Caco-2 (cell line): ENCODE results near the gene SLC22A23. TPM values are rescaled to one million over a fixed set of nuclear protein-coding genes. Genes with fewer than 3 reads are reported as not detected.

Source experiments
- BruUV-seq: library from RNA; stranded (reverse); fragments of 400-500 nt; replicated peaks from 2 replicates; lab custom pipeline; 2021; lab: Mats Ljungman, UMichigan
- CTCF ChIA-PET: fragments of 300-600 bp; sonication (Branson Sonifier 250); formaldehyde crosslinking; loops from one replicate; lab custom pipeline; 2022; ENCODE audit warnings: antibody characterized with exemption; lab: Charles Lee
- POLR2A ChIA-PET: fragments of 300-600 bp; sonication (Branson Sonifier 250); formaldehyde crosslinking; loops from one replicate; lab custom pipeline; 2022; ENCODE audit warnings: antibody characterized with exemption; lab: Charles Lee
- DNase-seq, 2 experiments: peaks; one replicate each; pipeline versions ENCODE4 v3.0.0 to v3.0.0-alpha.2; 2020 to 2022
- H3K27me3 ChIP-seq: replicated peaks from 2 replicates; pipeline ENCODE4 v1.6.0; 2011; ENCODE audit warnings: low read length; ENCODE audit not compliant: control insufficient read depth, insufficient read depth
- H3K36me3 ChIP-seq: 2 replicates; pipeline ENCODE4 v1.5.1; 2011; ENCODE audit warnings: low read length; ENCODE audit not compliant: control insufficient read depth, insufficient read depth
- H3K4me1 ChIP-seq: fragments of 250-450 bp; sonication (Bioruptor Pico); 2 replicates; pipeline ENCODE4 v1.5.1; 2020; ENCODE audit warnings: mild to moderate bottlenecking
- H3K4me3 ChIP-seq: 2 replicates; pipeline ENCODE4 v1.5.1; 2011; ENCODE audit warnings: low read depth, mild to moderate bottlenecking, control low read depth, low read length
- H3K9me3 ChIP-seq: fragments of 250-450 bp; sonication (Bioruptor Pico); 2 replicates; pipeline ENCODE4 v1.5.1; 2020; ENCODE audit warnings: mild to moderate bottlenecking, moderate library complexity
- H3K27ac Mint-ChIP-seq: one replicate; pipeline ENCODE4 v1.8.0; 2022; ENCODE audit warnings: mixed read lengths; ENCODE audit not compliant: unreplicated experiment
- H3K27me3 Mint-ChIP-seq: one replicate; pipeline ENCODE4 v1.8.0; 2022; ENCODE audit warnings: mixed read lengths; ENCODE audit not compliant: insufficient read depth, unreplicated experiment
- H3K36me3 Mint-ChIP-seq: one replicate; pipeline ENCODE4 v1.8.0; 2022; ENCODE audit warnings: mild to moderate bottlenecking, mixed read lengths; ENCODE audit not compliant: insufficient read depth, unreplicated experiment
- H3K4me1 Mint-ChIP-seq: one replicate; pipeline ENCODE4 v1.8.0; 2022; ENCODE audit warnings: low read depth, mixed read lengths; ENCODE audit not compliant: unreplicated experiment
- H3K4me3 Mint-ChIP-seq: one replicate; pipeline ENCODE4 v1.8.0; 2022; ENCODE audit warnings: mild to moderate bottlenecking, moderate library complexity, mixed read lengths; ENCODE audit not compliant: unreplicated experiment
- H3K9me3 Mint-ChIP-seq: one replicate; pipeline ENCODE4 v1.8.0; 2022; ENCODE audit warnings: mixed read lengths; ENCODE audit not compliant: unreplicated experiment
- CTCF ChIP-seq, 2 experiments: fragments of 200-600 bp in 1 of 2; IDR thresholded peaks; 1 replicate in 1 of 2; 2 replicates in 1 of 2; pipeline versions ENCODE4 v1.5.1 to v1.8.0; 2011 to 2022; ENCODE audit warnings: antibody characterized with exemption in 1 of 2, control low read depth in 1 of 2, inconsistent platforms in 1 of 2, low read depth in 1 of 2, low read length in 1 of 2, mild to moderate bottlenecking in 1 of 2, moderate library complexity in 1 of 2; ENCODE audit not compliant: insufficient read depth in 1 of 2, severe bottlenecking in 1 of 2, unreplicated experiment in 1 of 2
- intact Hi-C: fragments of 100-400 bp; cut with micrococcal nuclease; formaldehyde crosslinking; loops from one replicate; pipeline ENCODE4 v1.10.0; 2022; ENCODE audit not compliant: unreplicated experiment
- total RNA-seq: library from RNA; stranded (reverse); gene quantifications from 2 replicates; pipeline ENCODE4 v1.2.3, GENCODE V29; 2022

SLC22A23 gene
- total RNA-seq, 1 experiment from 2014 or later = 45.5 TPM

- Mint-ChIP-seq H3K4me1 (peaks cover 7% of the 10 kb centered on the region), H3K27me3 (peaks cover 6% of the 10 kb centered on the region), H3K36me3 (peaks cover 22% of the 10 kb centered on the region), H3K27ac (peak overlapping the region; percentile 51), H3K9me3 (no peaks in the 10 kb centered on the region), H3K4me3 (peak overlapping the region; percentile 81)
- ChIA-PET CTCF (interaction anchor here (0.7 to 2.7 kb wide), 6 partner anchors 9 to 74 kb away, joined by 3 to 10 read pairs (median 3); partner anchors contain the start of gene TUBB2A), POLR2A (interaction anchor here (0.5 to 1.1 kb wide), 4 partner anchors 16 to 557 kb away, joined by 3 to 7 read pairs (median 4); no protein-coding TSS in a partner anchor)
- Histone ChIP-seq H3K4me3 (peak overlapping the region; percentile 45), H3K9me3 (no peaks in the 10 kb centered on the region), H3K36me3 (no peaks in the 10 kb centered on the region), H3K27me3 (no peaks in the 10 kb centered on the region), H3K4me1 (peaks cover 6% of the 10 kb centered on the region)
- TF ChIP-seq CTCF (IDR thresholded peaks at IDR 0.05; ENCODE audit: insufficient read depth in 1 of 2, low read depth in 1 of 2, low read length in 1 of 2, severe bottlenecking in 1 of 2, unreplicated experiment in 1 of 2) = no peak
- intact Hi-C loops = loop anchor here (1.0 kb wide), 1 partner anchor 16 kb away; no protein-coding TSS in a partner anchor
- BruUV-seq = no TSS peak
- DNase-seq = peak; percentile 87 to 91
Observed at GRCh38 chr6:3231247-3232016, 225.4 kb downstream of the SLC22A23 start.

GRCh38 chr6:3230900-3231246 lies 226.0 kb downstream of the SLC22A23 start:
- H3K27ac Mint-ChIP-seq = no peak overlapping the region
- no TSS peak for BruUV-seq
- POLR2A ChIA-PET = interaction anchor here (0.5 to 1.1 kb wide), 4 partner anchors 16 to 716 kb away, joined by 3 to 7 read pairs (median 4); no protein-coding TSS in a partner anchor
- intact Hi-C loops = loop anchor here (1.0 kb wide), 1 partner anchor 16 kb away; no protein-coding TSS in a partner anchor
- Histone ChIP-seq H3K9me3 (no peaks in the 10 kb centered on the region), H3K36me3 (no peaks in the 10 kb centered on the region), H3K27me3 (no peaks in the 10 kb centered on the region), H3K4me1 (peaks cover 11% of the 10 kb centered on the region), H3K4me3 (peak overlapping the region; percentile 45)
- TF ChIP-seq CTCF (IDR thresholded peaks at IDR 0.05; ENCODE audit: insufficient read depth in 1 of 2, low read depth in 1 of 2, low read length in 1 of 2, severe bottlenecking in 1 of 2, unreplicated experiment in 1 of 2) = no peak
- peak overlapping the region; percentile 81 for H3K4me3 Mint-ChIP-seq
- H3K27me3 Mint-ChIP-seq = peaks cover 6% of the 10 kb centered on the region
- DNase-seq = peak in 1 of 2 experiments; percentile 26
- CTCF ChIA-PET = interaction anchor here (0.7 to 2.7 kb wide), 6 partner anchors 9 to 74 kb away, joined by 3 to 10 read pairs (median 3); partner anchors contain the start of gene TUBB2A
- peaks cover 7% of the 10 kb centered on the region for H3K4me1 Mint-ChIP-seq
- H3K9me3 Mint-ChIP-seq = no peaks in the 10 kb centered on the region
- peaks cover 28% of the 10 kb centered on the region for H3K36me3 Mint-ChIP-seq

GRCh38 chr6:3230256-3230882 lies 226.5 kb downstream of the SLC22A23 start:
- DNase-seq = no peak
- H3K4me1 Mint-ChIP-seq = peaks cover 7% of the 10 kb centered on the region
- intact Hi-C loops = no loop called here
- H3K4me3 ChIP-seq = no peak overlapping the region
- no peak overlapping the region for H3K27ac Mint-ChIP-seq
- H3K4me3 Mint-ChIP-seq = peak overlapping the region; percentile 82
- no peak for TF ChIP-seq CTCF (IDR thresholded peaks at IDR 0.05; ENCODE audit: insufficient read depth in 1 of 2, low read depth in 1 of 2, low read length in 1 of 2, severe bottlenecking in 1 of 2, unreplicated experiment in 1 of 2)
- H3K36me3 ChIP-seq = no peaks in the 10 kb centered on the region
- peaks cover 32% of the 10 kb centered on the region for H3K36me3 Mint-ChIP-seq
- ChIA-PET CTCF (interaction anchor here (0.8 to 2.7 kb wide), 2 partner anchors 21 to 167 kb away, joined by 3 to 10 read pairs; no protein-coding TSS in a partner anchor), POLR2A (interaction anchor here (0.7 to 1.1 kb wide), 2 partner anchors 17 to 715 kb away, joined by 3 to 7 read pairs; no protein-coding TSS in a partner anchor)
- H3K9me3 Mint-ChIP-seq = no peaks in the 10 kb centered on the region
- no TSS peak for BruUV-seq
- H3K9me3 ChIP-seq = no peaks in the 10 kb centered on the region
- H3K27me3 ChIP-seq = no peaks in the 10 kb centered on the region
- H3K4me1 ChIP-seq = peaks cover 14% of the 10 kb centered on the region
- H3K27me3 Mint-ChIP-seq = peaks cover 6% of the 10 kb centered on the region
